Body of pancreas (tissue), 4 donors: Measurements from ENCODE around the gene P2RY8. TPM values are rescaled to one million over a fixed set of nuclear protein-coding genes. Genes with fewer than 3 reads are reported as not detected.

ENCODE experiments used
- ATAC-seq: fragments of 150-250 bp; one replicate; pipeline ENCODE4 v1.9.1; 2016
- DNase-seq, 4 donors: peaks; one replicate each; pipeline ENCODE4 v3.0.0-alpha.2; 2019
- H3K27ac ChIP-seq, 4 donors: fragments of 200-600 bp; sonication (generic); 1 replicate in 3 of 4; 2 replicates in 1 of 4; pipeline versions ENCODE4 v1.5.1 to v1.6.1; 2016 to 2019; ENCODE audit warnings: mild to moderate bottlenecking in 1 of 4, mixed read lengths in 1 of 4, moderate library complexity in 1 of 4
- H3K27me3 ChIP-seq, 2 donors: fragments of 200-600 bp; sonication (generic); one replicate each; pipeline ENCODE4 v1.6.0; 2016; ENCODE audit warnings: mild to moderate bottlenecking in 1 of 2
- H3K36me3 ChIP-seq, 2 donors: fragments of 200-600 bp; sonication (generic); replicated peaks in 1 of 2; 2 replicates each; pipeline ENCODE4 v1.5.1; 2016; ENCODE audit warnings: low read depth in 2 of 2; ENCODE audit not compliant: insufficient read depth in 1 of 2
- H3K4me1 ChIP-seq: fragments of 200-600 bp; sonication (generic); one replicate; pipeline ENCODE4 v1.6.0; 2016
- H3K4me3 ChIP-seq, 2 donors: fragments of 200-600 bp; sonication (generic); 1 replicate in 1 of 2; 2 replicates in 1 of 2; pipeline ENCODE4 v1.5.1; 2016 to 2019
- H3K9me3 ChIP-seq, 3 donors: fragments of 200-600 bp; sonication (generic); 1 replicate in 2 of 3; 2 replicates in 1 of 3; pipeline ENCODE4 v1.5.1; 2016
- CTCF ChIP-seq, 7 experiments: fragments of 450-650 bp in 4 of 7; fragments of 200-600 bp in 3 of 7; sonication (generic) in 3 of 7; IDR thresholded peaks; one replicate each; pipeline ENCODE4 v1.5.1; 2016 to 2019; ENCODE audit warnings: antibody characterized with exemption in 7 of 7
- POLR2A ChIP-seq, 3 donors: fragments of 450-650 bp; IDR thresholded peaks; one replicate each; pipeline ENCODE4 v1.6.1; 2016; ENCODE audit warnings: antibody characterized with exemption in 3 of 3, mild to moderate bottlenecking in 2 of 3
- WGBS, 2 donors: methylation state at CpG; one replicate each; pipeline ENCODE4 v1.1.5; 2017; 5-methylcytosine and 5-hydroxymethylcytosine counted together
- intact Hi-C: fragments of 100-400 bp; cut with DNase I; formaldehyde crosslinking; loops from one replicate; pipeline ENCODE4 v1.15.1; 2023
- total RNA-seq, 2 donors: library from RNA; depleted of rRNA; stranded (reverse); fragments of >200 nt; gene quantifications; one replicate each; pipeline ENCODE4 v1.1.0, GENCODE V29; 2016

P2RY8 gene
- total RNA-seq, 2 donors from 2014 or later = 0.66 to 0.78 TPM

- no peaks in the 10 kb centered on the region for H3K27me3 ChIP-seq
- H3K4me3 ChIP-seq = no peak overlapping the region
- TF ChIP-seq CTCF (IDR thresholded peaks at IDR 0.05) (no peak), POLR2A (IDR thresholded peaks at IDR 0.05) (no peak)
- intact Hi-C loops = no loop called here
- no peaks in the 10 kb centered on the region for H3K9me3 ChIP-seq
- no peak overlapping the region for H3K27ac ChIP-seq
- DNase-seq = no peak
- no peaks in the 10 kb centered on the region for H3K36me3 ChIP-seq
- no peaks in the 10 kb centered on the region for H3K4me1 ChIP-seq
- no peak for ATAC-seq
- WGBS, 2 donors = 53 to 69% methylated on average over 2 of the region's 2 CpGs
Observed at GRCh38 chrX:1472975-1473374, 64.0 kb downstream of the P2RY8 start.

DNA sequence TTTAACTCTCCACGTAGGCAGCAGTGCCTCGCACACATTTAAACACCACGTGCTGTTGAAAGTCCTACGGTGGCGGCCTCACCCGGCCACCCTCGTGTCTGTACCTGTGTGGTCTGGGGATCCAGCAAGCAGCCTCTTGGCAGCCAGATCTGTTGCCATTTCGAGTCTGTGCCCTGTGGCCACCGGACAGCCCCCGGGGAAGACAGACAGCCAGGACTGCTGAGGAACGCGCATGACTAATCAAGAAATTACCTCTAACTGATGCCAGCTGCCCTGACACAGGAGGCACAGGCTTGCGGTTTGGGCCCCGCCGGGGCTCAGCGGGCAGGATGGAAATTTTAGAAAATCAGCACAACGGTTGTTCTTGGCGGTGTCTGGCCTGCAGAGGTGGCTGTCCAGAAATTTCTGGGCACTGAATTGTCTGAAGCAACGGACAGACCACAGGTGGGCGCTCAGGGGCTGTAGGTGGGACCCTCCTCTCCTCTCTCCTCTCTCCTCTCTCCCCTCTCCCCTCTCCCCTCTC lies 68.7 kb downstream of the P2RY8 start:
- intact Hi-C loops = loop anchor here (10.0 kb wide), 1 partner anchor 106 kb away; no protein-coding TSS in a partner anchor
- Histone ChIP-seq H3K4me3 (no peak overlapping the region), H3K27me3 (no peaks in the 10 kb centered on the region), H3K27ac (no peak overlapping the region), H3K4me1 (no peaks in the 10 kb centered on the region), H3K36me3 (no peaks in the 10 kb centered on the region), H3K9me3 (no peaks in the 10 kb centered on the region)
- ATAC-seq = no peak
- no peak for DNase-seq
- TF ChIP-seq POLR2A (IDR thresholded peaks at IDR 0.05) (no peak), CTCF (IDR thresholded peaks at IDR 0.05) (no peak)
- WGBS, 2 donors = 52 to 59% methylated on average over 11 to 20 of the region's 20 CpGs

- no peak overlapping the region for H3K4me3 ChIP-seq
- H3K27me3 ChIP-seq = no peaks in the 10 kb centered on the region
- intact Hi-C loops = loop anchor here (10.0 kb wide), 1 partner anchor 108 kb away; no protein-coding TSS in a partner anchor
- 32 to 41% methylated on average over 20 of the region's 20 CpGs for WGBS, 2 donors
- H3K9me3 ChIP-seq = no peaks in the 10 kb centered on the region
- no peaks in the 10 kb centered on the region for H3K36me3 ChIP-seq
- DNase-seq (no peak), ATAC-seq (no peak)
- TF ChIP-seq POLR2A (IDR thresholded peaks at IDR 0.05) (no peak), CTCF (IDR thresholded peaks at IDR 0.05) (no peak)
- H3K27ac ChIP-seq = no peak overlapping the region
- H3K4me1 ChIP-seq = no peaks in the 10 kb centered on the region
Observed at GRCh38 chrX:1466971-1467561, 69.9 kb downstream of the P2RY8 start.

DNA sequence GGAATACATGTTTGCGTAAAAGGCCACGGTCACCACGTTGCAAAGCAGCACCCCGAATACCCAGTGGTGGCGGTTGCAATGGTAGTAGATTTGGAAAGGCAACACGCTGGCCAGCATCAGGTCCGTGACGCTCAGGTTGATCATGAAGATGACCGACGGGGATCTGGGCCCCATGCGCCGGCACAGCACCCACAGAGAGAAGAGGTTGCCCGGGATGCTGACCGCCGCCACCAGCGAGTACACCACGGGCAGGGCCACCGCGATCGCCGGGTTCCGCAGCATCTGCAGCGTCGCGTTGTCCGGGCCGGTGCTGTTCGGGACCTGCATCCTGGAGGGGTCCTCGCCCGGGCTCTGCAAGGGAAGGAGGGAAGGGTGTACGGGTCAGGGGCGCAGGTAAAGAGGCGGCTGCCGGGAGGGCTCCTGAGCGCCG lies 70.7 kb downstream of the P2RY8 start:
- H3K4me3 ChIP-seq = no peak overlapping the region
- TF ChIP-seq POLR2A (IDR thresholded peaks at IDR 0.05) (no peak), CTCF (IDR thresholded peaks at IDR 0.05) (no peak)
- no peak for DNase-seq
- no peaks in the 10 kb centered on the region for H3K36me3 ChIP-seq
- no peak overlapping the region for H3K27ac ChIP-seq
- intact Hi-C loops = loop anchor here (10.0 kb wide), 1 partner anchor 109 kb away; no protein-coding TSS in a partner anchor
- 33 to 52% methylated on average over 23 to 24 of the region's 36 CpGs for WGBS, 2 donors
- no peaks in the 10 kb centered on the region for H3K27me3 ChIP-seq
- no peaks in the 10 kb centered on the region for H3K4me1 ChIP-seq
- H3K9me3 ChIP-seq = no peaks in the 10 kb centered on the region
- ATAC-seq = no peak
